GM12878 (cell line): ENCODE measurements around the gene ZNF48. TPM values are rescaled to one million over a fixed set of nuclear protein-coding genes. Genes with fewer than 3 reads are reported as not detected.

Experiments
- ATAC-seq: fragments of 200-7000 bp; cut with Tn5 transposase; 3 replicates; pipeline ENCODE4 v1.9.1; 2020; ENCODE audit warnings: mild to moderate bottlenecking, moderate library complexity
- BruUV-seq: library from RNA; stranded (reverse); fragments of 400-500 nt; replicated peaks from 2 replicates; lab custom pipeline; 2021; lab: Mats Ljungman, UMichigan
- CTCF ChIA-PET: fragments of 300-600 bp; sonication (Branson Sonifier 250); formaldehyde crosslinking; extraction: SDS; loops from one replicate; lab custom pipeline; 2021; ENCODE audit warnings: inconsistent platforms; lab: Yijun Ruan, JAX
- POLR2A ChIA-PET: fragments of 350-600 bp; formaldehyde crosslinking; extraction: SDS; loops from one replicate; lab custom pipeline; 2021; ENCODE audit warnings: inconsistent platforms; lab: Charles Lee
- RAD21 ChIA-PET: fragments of 300-600 bp; sonication (Branson Sonifier 250); formaldehyde crosslinking; loops from one replicate; lab custom pipeline; 2023; ENCODE audit warnings: antibody characterized with exemption; ENCODE audit not compliant: unreplicated experiment; lab: Charles Lee
- SMC1A ChIA-PET: fragments of 300-600 bp; sonication (Branson Sonifier 250); formaldehyde crosslinking; loops from one replicate; lab custom pipeline; 2023; ENCODE audit not compliant: unreplicated experiment, uncharacterized antibody; lab: Charles Lee
- DNase-seq: peaks from one replicate; pipeline ENCODE4 v3.0.0-alpha.2; 2011; ENCODE audit warnings: low read depth, low spot score
- FAIRE-seq: peaks from 3 replicates; lab custom pipeline; 2011; peaks lifted over from hg19 to GRCh38; lab: Jason Lieb, UNC
- H2AFZ ChIP-seq: 2 replicates; pipeline ENCODE4 v1.6.0; 2011; ENCODE audit warnings: low read depth, low read length, control low read depth; ENCODE audit not compliant: control insufficient read depth
- H3K27ac ChIP-seq: 2 replicates; pipeline ENCODE4 v1.5.1; 2011; ENCODE audit warnings: control low read depth; ENCODE audit not compliant: control insufficient read depth, insufficient read depth
- H3K27me3 ChIP-seq, 2 experiments: replicated peaks in 1 of 2; 2 replicates each; pipeline versions ENCODE4 v1.6.0 to v1.6.1; 2011; ENCODE audit warnings: low read length in 1 of 2; ENCODE audit not compliant: control insufficient read depth in 2 of 2, insufficient read depth in 2 of 2
- H3K36me3 ChIP-seq, 2 experiments: 2 replicates each; pipeline ENCODE4 v1.5.1; 2011; ENCODE audit warnings: low read length in 1 of 2; ENCODE audit not compliant: control insufficient read depth in 2 of 2, insufficient read depth in 2 of 2
- H3K4me1 ChIP-seq: 2 replicates; pipeline ENCODE4 v1.6.1; 2011; ENCODE audit warnings: mild to moderate bottlenecking, low read length, moderate library complexity, mixed read lengths; ENCODE audit not compliant: control insufficient read depth, insufficient read depth
- H3K4me2 ChIP-seq: 2 replicates; pipeline ENCODE4 v1.6.0; 2011; ENCODE audit warnings: control low read depth; ENCODE audit not compliant: control insufficient read depth, insufficient read depth
- H3K4me3 ChIP-seq: fragments of 200-600 bp; sonication (generic); 2 replicates; pipeline ENCODE4 v1.5.1; 2016
- H3K79me2 ChIP-seq: 2 replicates; pipeline ENCODE4 v1.6.0; 2011; ENCODE audit warnings: low read length; ENCODE audit not compliant: control insufficient read depth, insufficient read depth
- H3K9ac ChIP-seq: 2 replicates; pipeline ENCODE4 v1.8.0; 2011; ENCODE audit warnings: low read length, control low read depth, mixed read lengths; ENCODE audit not compliant: control insufficient read depth, insufficient read depth
- H3K9me3 ChIP-seq: replicated peaks from 3 replicates; pipeline ENCODE4 v1.5.1; 2011; ENCODE audit warnings: mild to moderate bottlenecking, low read length; ENCODE audit not compliant: control insufficient read depth, insufficient read depth
- H4K20me1 ChIP-seq: 2 replicates; pipeline ENCODE4 v1.6.0; 2011; ENCODE audit not compliant: control insufficient read depth, insufficient read depth
- CREB1 ChIP-seq: IDR thresholded peaks from 2 replicates; pipeline ENCODE4 v1.6.1; 2012; ENCODE audit warnings: low read depth, mild to moderate bottlenecking, inconsistent platforms
- NFIC ChIP-seq: IDR thresholded peaks from 2 replicates; pipeline ENCODE4 v1.6.1; 2012; ENCODE audit warnings: low read depth, mild to moderate bottlenecking, inconsistent platforms, low read length, moderate library complexity
- REST ChIP-seq: IDR thresholded peaks from 2 replicates; pipeline ENCODE4 v1.6.1; 2012; ENCODE audit warnings: mild to moderate bottlenecking, low read depth, low read length
- SMAD1 ChIP-seq: fragments of 450-650 bp; IDR thresholded peaks from 2 replicates; pipeline ENCODE4 v1.6.1; 2018; ENCODE audit warnings: mild to moderate bottlenecking, low read depth; ENCODE audit not compliant: partially characterized antibody
- ZNF687 ChIP-seq: fragments of 450-650 bp; IDR thresholded peaks from 2 replicates; pipeline ENCODE4 v1.6.1; 2017; ENCODE audit warnings: mild to moderate bottlenecking, moderate library complexity
- WGBS: methylation state at CpG from one replicate; pipeline ENCODE4 v1.1.6; 2016; ENCODE audit warnings: low lambda C conversion rate; ENCODE audit not compliant: insufficient replicate concordance, insufficient coverage; ENCODE audit errors: missing lambda C conversion rate; 5-methylcytosine and 5-hydroxymethylcytosine counted together
- in situ Hi-C: fragments of 300-500 bp; cut with MboI; formaldehyde crosslinking; loops from 9 replicates; pipeline ENCODE4 v1.14.3; 2018; ENCODE audit warnings: mixed read lengths
- intact Hi-C: fragments of 100-400 bp; cut with micrococcal nuclease; formaldehyde crosslinking; loops from one replicate; pipeline ENCODE4 v1.14.2; 2022; ENCODE audit not compliant: unreplicated experiment
- polyA plus RNA-seq, 11 experiments: library from polyadenylated mRNA; depleted of rRNA in 4 of 11; unstranded in 6 of 11; stranded (reverse) in 5 of 11; fragments of >200 nt; fragmentation: Nextera tagmentation in 4 of 11; fragmentation: Illumina TruSeq in 1 of 11; extraction: Ambion mirVana in 4 of 11; extraction: Trizol in 1 of 11; gene quantifications; 1 replicate in 1 of 11; 2 replicates in 10 of 11; pipeline versions ENCODE4 v1.2.1 to v1.2.3, GENCODE V29; 2011 to 2016; ENCODE audit warnings: inconsistent platforms in 2 of 11, missing spikeins in 2 of 11, low read depth in 1 of 11
- total RNA-seq, 4 experiments: library from RNA; depleted of rRNA in 3 of 4; stranded (reverse); fragments of >200 nt in 3 of 4; fragmentation: Illumina TruSeq in 1 of 4; extraction: Trizol in 1 of 4; gene quantifications; 2 replicates each; pipeline versions ENCODE4 v1.2.1 to v1.2.3, GENCODE V29; 2013 to 2021

ZNF48 gene
- total and polyA plus RNA-seq, 10 of the 15 experiments (the other 5 are each of a cell fraction or from before 2014, with no cell fraction given): 0.14 to 12.0 (median 4.2) TPM

GRCh38 chr16:30397776-30398660 lies 2.8 kb downstream of the ZNF48 start:
- RAD21 ChIA-PET: interaction anchor here (2.2 kb wide), 1 partner anchor 27 kb away, joined by 9 read pairs; no protein-coding TSS in a partner anchor
- no peak for DNase-seq
- no peak for TF ChIP-seq REST
- TF ChIP-seq SMAD1: no peak
- no peak for TF ChIP-seq ZNF687
- TF ChIP-seq NFIC: no peak
- TF ChIP-seq CREB1: no peak
- TF ChIP-seq, all 136 proteins: peak for 0
- ATAC-seq (no peak), FAIRE-seq (no peak)
- 95% methylated on average over 39 of the region's 42 CpGs for WGBS
- H3K36me3 ChIP-seq: peaks cover 0 to 2% of the 10 kb centered on the region in 2 experiments; a peak in 3 of 4 replicates
- SMC1A ChIA-PET: interaction anchor here (1.3 to 2.2 kb wide), 3 partner anchors 11 to 27 kb away, joined by 4 to 6 read pairs (median 5); partner anchors contain the start of genes SEPTIN1 and TBC1D10B
- H3K9ac ChIP-seq: no peak overlapping the region
- no peaks in the 10 kb centered on the region; a peak in 1 of 4 replicates for H3K27me3 ChIP-seq
- POLR2A ChIA-PET: interaction anchor here (0.8 to 1.1 kb wide), 3 partner anchors 9 to 42 kb away, joined by 3 to 5 read pairs (median 3); partner anchors contain the start of gene SEPTIN1
- in situ Hi-C loops (no loop called here), intact Hi-C loops (no loop called here)
- H3K27ac ChIP-seq: no peak overlapping the region
- H4K20me1 ChIP-seq: no peaks in the 10 kb centered on the region
- no TSS peak for BruUV-seq
- CTCF ChIA-PET: interaction anchor here (1.0 to 1.2 kb wide), 3 partner anchors 11 to 306 kb away, joined by 3 to 5 read pairs (median 4); partner anchors contain the start of gene TBX6
- no peak overlapping the region for H3K4me2 ChIP-seq
- no peak overlapping the region for H3K4me3 ChIP-seq
- no peaks in the 10 kb centered on the region for H3K9me3 ChIP-seq
- no peak overlapping the region for H2AFZ ChIP-seq
- H3K79me2 ChIP-seq: peaks cover 5% of the 10 kb centered on the region
- peaks cover 13% of the 10 kb centered on the region for H3K4me1 ChIP-seq
